HG03457 (cell line): Measurements from ENCODE around the gene HMCN1.

Experiments
- ATAC-seq: cut with Tn5 transposase; IDR thresholded peaks from one replicate; pipeline ENCODE4 v1.9.1; 2021; ENCODE audit warnings: moderate number of reproducible peaks; ENCODE audit not compliant: unreplicated experiment

HMCN1 gene

DNA sequence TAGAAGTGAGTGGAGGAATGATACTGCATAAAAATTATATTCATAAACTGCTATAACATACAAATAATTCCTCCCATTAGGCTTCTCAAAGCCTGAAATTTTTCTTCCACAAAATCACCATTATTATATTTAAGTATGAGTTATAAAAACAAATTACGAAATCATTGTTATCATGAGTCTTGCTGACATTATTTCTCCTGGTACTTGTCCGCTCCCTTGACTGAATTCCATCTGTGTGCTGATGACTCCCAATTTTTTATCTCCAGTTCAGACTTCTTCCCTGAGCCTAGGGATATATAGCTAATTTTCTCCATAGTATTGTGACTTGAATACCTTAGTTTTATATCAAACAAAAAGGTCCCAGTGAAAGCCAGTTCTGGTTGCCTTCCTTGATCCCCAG, 268.2 kb downstream of the HMCN1 start:
- ATAC-seq, result no peak

DNA sequence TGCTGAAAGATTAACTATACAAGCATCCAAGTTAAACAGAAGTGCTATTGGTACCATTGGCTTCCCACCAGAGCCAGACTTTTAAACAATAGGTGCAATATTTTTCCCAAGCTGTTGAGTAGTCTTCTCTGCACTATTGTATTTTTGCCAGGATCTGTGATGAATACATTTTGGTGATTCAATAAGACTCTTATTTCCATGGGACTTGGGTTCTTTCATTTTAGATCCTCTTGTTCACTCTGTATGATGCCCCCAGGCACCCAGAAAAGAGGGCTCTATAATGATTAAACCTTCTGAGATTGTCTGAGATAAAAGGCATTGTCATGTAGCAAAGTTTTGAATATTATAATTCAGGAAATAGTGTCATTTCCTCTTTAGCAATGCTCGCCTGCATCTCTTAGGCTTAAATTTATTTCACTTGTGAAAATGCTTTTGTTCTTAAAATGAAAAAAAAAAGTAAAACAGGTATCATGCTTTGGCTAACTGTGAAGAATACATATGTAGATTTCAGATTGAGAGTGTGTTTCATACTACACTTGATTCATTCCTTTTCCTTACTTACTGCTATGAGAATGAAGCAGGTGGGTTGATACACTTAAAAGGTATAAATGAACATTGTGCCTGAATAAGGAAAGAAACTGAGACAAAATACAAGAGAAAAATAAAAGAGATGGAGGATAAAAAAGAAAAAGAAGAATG, 275.0 kb downstream of the HMCN1 start:
- ATAC-seq, result no peak

DNA sequence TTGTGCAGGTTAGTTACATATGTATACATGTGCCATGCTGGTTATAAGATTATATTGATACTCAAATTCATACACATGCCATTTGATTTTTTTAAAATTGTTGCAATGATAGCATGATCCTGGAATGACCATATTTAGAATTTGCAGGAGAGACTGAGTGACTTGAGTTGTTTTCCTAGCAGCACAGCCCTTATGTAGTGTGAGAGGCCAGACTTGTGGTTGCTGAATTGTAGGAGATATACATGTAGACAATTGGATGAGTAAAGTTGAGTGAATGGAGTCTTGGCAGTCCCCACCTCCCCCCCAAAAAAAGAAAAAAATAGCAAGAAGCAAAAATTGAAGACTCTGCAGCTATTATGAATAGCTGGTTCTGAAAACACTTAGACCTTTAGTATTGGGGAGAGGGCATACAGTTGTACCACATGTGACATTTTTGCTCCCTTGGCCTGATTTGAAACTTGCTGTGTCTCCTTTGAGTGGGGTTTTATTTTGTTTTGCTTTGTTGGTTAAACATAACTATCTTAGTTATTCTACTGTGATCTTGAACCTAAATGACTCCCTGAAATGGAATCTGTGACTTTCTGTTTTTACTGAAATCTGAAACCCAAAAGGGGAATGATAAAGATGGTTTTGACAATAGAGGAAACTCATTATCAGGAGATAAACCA, 280.3 kb downstream of the HMCN1 start:
- no peak for ATAC-seq

DNA sequence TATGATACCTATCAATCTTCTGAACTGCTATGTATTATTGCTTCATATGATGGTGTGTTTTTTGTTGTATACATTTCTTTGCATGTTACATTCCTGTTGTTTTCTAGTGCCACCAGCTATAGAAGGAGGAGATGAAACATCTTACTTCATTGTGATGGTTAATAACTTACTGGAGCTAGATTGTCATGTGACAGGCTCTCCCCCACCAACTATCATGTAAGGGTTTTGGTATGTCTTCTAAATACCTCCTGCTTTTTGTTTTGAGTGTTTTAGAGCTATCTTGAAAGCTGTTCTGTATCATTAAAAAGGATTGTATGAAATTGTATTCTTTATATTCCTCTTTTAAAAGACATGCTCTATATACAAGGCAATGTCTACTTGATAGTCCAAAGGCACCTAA, 282.7 kb downstream of the HMCN1 start:
- no peak for ATAC-seq

DNA sequence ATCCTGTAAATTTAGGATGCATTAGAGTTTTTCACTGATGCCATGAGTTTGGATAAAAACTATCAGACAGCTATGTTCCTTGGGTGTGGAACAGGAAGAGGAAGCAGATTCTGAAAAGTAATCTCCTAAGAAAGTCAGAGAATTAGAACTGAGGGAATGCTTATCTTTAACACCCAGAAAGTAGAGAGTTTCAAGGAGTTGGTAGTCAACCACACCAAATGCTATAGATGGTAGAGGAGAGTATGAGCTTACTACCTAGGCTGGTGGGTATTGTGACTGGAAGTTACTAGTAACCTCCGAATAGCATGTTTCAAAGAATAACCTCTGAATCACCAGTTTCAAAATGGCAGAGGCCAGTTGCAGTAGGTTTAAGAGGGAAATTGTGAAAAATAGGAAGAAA, 288.0 kb downstream of the HMCN1 start:
- ATAC-seq, result no peak

DNA sequence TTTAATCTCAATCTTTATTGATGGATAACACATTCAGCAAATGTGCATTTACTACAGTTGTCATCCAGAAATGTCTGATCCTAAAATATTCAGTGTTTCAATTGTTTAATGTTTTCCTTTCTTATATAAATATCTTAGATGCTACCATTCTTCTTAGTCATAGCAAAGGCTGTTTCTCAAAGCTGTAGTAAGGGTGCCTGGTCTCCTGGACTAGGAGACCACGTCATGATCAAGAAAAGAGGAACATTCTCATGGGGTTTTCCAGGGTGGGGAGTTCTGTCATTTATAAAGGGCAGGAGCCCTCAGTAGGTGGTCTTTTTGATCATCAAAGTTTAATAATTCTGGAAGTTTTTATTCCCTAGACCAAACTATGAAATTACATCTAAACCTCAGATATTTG, 292.8 kb downstream of the HMCN1 start:
- ATAC-seq, result no peak

DNA sequence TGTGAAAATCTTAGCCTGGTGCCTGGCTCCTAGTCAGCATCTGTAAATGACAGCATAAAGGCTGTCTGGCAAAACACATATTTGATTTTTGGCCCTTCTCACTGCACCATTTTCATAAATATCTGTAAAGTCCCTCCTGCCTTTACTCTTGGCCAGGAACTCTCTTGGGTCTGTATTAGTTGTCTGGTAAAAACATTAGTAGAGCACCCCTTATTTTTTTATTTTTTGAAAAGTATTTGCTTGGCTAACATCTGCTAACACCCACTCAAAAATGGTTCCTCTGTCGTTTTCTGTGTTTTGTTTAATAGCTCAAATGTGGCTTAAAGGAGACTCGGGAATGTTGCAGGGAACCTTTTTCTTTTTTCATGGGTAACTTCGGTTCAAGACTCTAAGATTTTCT, 293.4 kb downstream of the HMCN1 start:
- ATAC-seq, result no peak

DNA sequence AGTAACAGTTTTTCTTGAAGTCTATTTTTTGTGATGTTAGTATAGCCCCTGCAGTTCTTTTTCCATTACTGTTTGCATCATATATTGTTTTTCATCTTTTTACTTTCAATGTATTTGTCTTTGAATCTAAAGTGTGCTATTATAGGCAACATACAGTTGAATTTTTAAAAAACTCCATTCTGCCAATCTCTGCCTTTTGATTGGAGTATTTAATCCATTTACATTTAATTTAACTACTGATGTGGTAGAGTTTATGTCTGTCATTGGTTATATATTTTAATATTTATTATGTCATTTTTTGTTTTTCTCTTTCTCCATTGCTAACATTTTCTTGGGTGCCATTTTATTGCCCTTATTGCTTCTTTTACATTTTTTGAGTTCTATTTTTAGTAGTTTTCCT, 296.3 kb downstream of the HMCN1 start:
- no peak for ATAC-seq

DNA sequence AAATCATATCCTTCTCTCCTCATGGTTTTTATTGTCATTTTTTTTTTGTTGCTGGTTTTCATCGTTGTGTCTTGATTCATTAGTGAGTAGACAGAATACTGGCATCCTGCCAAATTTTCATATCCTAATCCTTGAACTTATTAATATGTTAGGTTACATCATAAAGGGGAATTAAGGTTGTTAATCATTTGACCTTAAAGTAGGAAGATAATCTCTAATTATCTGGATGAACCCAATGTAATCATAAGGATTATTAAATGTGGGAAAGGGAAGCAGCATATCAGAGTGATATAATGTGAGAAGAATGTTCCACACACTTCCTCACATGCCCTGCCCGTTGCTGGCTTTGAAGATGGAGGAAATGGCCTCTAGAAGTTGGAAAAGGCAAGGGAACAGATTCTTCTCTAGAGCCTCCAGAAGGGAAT, 299.7 kb downstream of the HMCN1 start:
- ATAC-seq, result no peak

DNA sequence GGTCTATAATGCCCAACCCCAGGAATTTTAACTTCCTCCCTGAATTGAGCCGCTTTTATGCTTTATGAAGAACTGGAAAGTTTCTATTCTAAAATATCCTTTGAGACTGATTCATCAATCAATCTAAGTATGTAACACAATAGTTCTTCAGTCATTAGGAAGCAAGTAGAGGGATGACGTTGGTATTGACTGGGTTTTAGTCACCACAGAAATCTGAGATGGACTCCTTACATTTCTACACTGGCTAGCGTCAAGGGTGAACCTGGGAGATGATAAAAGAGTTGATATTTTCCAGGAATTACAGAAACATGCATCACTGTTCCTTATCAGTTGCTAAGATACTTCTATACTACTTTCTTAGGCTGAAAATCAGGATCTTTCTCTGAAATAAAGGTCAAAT, 308.0 kb downstream of the HMCN1 start:
- ATAC-seq, result no peak

DNA sequence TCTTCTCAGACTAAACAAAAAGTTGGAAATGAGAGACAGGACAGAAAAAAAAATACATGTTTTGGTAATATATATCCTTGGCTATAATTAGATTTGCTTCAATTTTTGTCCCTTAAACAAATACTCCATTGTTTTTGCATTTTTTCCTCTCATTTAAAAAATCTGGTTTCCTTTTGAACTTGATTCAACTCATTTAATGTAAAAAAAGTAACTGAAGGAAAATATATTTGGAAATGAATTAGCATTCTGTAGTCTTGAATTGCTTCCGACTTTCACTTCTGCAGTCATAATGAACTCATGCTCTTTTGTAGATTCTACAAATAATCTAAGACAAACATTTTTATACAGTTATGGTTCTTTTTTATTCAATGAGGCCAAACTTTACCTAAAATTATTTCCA, 309.1 kb downstream of the HMCN1 start:
- no peak for ATAC-seq

DNA sequence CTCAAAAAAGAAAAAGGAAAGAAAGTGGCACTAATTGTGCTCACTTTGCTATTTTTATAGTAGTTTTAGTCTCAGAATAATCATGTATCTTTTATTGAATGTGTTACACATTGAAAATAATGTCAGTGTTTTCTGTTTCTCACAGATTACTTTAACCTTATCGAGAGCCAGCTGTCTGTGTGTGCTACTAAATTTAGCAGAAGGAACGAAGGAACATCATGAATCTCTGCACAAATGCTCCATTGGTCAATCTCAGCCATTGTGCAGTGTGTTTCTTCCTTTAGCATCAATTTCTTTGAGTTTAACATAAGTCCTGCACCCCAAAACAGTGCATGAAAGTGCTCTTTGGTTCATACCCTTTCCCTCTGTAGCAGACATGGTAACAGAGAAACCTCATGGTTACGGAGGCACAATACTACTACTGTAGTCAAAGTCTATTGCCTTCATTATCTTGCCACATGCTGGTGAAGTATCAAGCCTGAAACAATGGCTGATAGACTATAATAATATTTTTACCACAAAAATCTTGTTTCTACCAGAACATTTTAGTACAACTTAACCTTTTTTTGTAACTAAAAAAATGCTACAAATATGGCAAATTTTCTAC, 310.0 kb downstream of the HMCN1 start:
- no peak for ATAC-seq

DNA sequence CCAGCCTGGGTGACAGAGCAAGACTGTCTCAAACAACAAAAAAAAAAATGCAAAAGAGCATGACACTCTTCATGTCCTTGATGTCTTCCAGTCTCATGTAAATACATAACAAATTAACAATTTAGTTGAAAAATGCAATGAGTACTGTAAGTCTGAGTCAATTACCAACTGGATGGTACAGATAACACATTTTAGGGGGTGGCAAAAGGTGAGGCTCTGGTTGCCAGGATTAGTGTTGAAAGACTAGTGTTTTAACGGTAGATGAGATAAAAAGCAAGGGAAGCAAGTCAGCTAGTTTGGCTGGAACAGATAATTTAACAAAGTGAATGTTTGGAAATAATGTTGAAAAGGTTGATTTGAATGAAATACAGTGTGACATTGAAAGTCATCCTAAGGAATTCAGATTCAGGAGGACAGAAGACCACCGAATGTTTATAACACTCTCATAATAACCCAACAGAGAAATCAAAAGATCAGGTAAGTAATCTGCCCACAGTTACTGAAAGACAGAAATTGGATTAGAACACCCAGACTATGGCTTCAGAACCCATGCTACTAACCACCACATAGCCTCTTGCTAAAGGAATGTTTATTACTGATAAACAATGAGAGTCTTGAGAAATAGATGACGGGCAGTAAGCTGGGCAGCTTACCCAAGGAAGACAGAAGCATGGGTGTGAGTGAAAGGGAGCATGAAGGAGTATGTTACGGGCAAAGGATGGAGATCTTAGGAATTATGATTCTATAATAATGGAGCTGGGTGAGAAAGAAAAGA, 312.4 kb downstream of the HMCN1 start:
- no peak for ATAC-seq

DNA sequence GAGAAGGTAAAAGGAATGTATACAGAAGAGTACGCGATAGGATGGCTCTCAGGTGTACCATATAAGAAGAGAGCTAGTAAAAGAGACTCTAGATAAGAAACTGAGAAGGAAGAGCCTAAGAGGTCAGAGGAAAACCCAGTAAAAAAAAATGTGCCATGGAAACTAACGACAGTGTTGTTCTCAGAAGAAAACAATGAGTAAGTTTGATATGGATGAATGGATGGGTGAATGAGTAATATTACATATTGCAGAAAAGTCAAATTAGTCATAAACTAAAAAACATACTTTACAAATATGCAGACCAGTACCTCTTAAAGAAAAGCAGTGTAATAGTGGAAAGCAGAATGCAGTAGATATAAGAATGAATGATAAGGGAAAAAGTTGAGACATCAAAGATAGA, 316.2 kb downstream of the HMCN1 start:
- ATAC-seq, result no peak

DNA sequence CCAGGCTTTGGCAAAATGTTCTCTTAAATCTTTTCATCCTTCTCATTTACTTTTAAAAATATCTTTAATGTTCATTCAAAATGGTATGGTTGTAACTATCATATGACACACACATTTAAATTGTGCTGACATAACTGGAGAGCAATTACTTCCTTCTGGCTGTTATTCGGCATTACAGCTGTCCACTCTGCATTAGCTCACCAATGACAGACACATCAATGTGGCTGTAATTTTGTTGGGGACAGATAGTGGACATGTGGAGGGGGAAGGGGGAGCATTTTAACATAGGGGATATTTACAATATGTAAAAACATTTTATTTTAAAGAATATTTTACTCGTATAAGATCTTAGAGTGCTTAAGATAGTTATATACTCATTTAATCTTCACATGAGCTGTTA, 319.8 kb downstream of the HMCN1 start:
- ATAC-seq, result no peak

DNA sequence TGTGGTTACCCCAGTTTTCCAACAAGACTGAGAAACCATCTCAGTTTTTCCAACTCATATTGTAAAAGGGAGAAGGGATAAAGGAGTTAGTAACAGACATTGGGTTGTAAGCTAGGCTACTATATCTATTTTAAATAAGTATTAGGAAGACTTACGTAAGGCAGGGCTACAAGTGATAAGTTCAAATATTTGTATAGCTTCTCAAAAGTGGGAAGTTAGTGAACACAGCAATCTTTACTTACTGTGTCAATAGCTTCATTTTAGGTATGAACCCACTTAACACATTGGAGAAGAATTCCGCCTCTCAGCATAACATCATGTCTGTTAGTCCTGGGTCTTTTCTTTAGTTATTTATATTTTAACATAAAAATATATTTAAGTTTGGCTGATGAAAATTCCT, 320.7 kb downstream of the HMCN1 start:
- ATAC-seq, result no peak

DNA sequence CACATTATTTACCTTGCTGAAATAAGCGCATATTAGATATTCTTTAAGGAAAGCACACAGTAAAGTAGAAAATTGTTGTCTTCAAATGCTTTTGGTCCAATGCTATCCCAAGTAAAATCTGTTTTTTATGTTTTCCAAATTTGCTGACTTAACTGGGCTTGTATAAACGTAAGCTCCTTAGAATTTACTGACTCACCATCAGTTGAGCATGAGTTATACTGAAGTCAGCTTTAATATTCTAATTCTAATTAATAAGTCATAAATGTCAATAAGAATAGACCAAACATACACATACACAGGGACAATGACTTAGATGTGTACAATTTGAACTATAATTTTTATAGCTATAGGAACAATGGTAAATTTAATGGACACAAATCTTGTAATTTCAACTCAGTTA, 321.7 kb downstream of the HMCN1 start:
- no peak for ATAC-seq

DNA sequence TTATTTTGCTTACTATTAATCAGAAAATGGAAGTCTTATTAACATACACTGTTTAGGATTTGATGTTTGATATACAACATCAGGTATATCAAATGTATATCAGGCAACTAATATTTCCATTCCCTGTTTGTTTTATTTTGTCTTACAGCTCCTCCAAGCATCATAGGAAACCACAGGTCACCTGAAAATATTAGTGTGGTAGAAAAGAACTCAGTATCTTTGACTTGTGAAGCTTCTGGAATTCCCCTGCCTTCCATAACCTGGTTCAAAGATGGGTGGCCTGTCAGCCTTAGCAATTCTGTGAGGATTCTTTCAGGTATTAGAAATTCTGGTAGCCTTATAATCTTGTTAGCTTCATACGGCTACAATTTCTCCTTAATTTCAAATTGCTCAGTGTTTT, 322.9 kb downstream of the HMCN1 start:
- ATAC-seq, result no peak

DNA sequence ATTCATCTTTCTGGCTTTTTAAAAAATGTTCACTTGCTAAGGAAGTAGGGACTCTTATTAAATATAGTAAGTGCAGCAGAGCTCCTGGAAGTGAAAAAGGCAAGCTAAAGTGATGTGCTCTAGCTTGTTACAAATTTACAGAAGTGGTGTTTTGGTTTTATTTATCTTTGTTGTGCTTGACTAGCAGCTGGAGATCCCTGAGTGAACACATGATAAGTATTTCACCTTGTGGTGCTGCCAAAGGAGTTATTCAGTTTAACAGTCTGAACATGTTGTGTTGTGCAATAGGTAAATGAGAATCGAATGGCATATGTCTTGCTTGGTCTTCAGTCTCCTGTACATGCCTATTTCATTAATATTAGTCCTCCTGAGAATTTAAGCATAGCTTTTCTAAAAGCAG, 325.1 kb downstream of the HMCN1 start:
- no peak for ATAC-seq

DNA sequence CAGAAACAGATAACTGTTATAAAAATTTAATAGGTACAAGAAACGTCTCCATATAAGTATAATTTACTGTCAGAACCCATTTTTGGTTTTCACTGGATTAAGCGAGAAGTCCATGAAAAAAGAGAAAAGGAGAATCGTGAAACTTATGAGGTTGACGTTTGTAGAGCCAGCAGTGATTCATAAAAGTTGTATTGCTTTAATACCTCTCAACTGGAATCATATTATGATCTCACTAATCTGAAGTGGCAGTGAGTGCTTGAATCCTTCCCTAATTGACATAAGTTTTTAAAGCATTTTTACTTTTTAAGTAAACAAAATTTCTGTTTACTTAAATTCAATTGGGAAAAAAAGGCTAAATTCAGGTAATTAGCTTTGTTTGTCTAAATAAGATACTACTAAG, 325.6 kb downstream of the HMCN1 start:
- ATAC-seq, result no peak

DNA sequence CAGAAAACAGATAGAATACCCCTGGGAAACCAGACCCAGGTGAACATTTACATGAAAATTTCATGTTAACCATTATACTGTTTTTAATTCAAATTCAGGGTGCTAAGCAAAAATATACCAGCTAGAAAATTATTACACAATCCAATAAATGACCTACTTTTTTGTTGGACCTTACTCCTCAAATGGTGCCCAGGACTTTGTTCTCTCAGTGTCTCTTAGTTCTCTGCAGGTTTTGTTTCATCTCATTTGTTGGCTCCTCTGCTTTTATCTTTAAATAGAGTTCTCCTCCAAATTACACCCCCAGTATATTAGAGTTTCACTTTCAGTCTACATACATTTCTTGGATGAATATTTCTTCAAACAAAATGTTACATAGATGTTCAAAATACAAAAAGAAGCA, 326.0 kb downstream of the HMCN1 start:
- ATAC-seq, result no peak
